SK-N-SH (cell line): ENCODE results near the gene CDH4. TPM values are rescaled to one million over a fixed set of nuclear protein-coding genes. Genes with fewer than 3 reads are reported as not detected.

Experiments
- CTCF ChIA-PET: fragments of 300-600, 350-600 bp; formaldehyde crosslinking; extraction: SDS; loops from one replicate; lab custom pipeline; 2021; lab: Yijun Ruan, JAX
- POLR2A ChIA-PET: fragments of 350-600 bp; sonication (Branson Sonifier 250); formaldehyde crosslinking; extraction: SDS; loops from one replicate; lab custom pipeline; 2020; ENCODE audit warnings: antibody characterized with exemption, inconsistent platforms; lab: Yijun Ruan, JAX
- DNase-seq: peaks from one replicate; pipeline ENCODE4 v3.0.0; 2012
- H2AFZ ChIP-seq: fragments of 200-600 bp; sonication (generic); 2 replicates; pipeline ENCODE4 v1.8.1; 2016; ENCODE audit warnings: antibody characterized with exemption, mild to moderate bottlenecking, low read depth
- H3F3A ChIP-seq: fragments of 200-600 bp; sonication (generic); replicated peaks from 2 replicates; pipeline ENCODE3; 2016; ENCODE audit warnings: antibody characterized with exemption, mild to moderate bottlenecking; ENCODE audit not compliant: insufficient read depth
- H3K27ac ChIP-seq, 2 experiments: fragments of 200-500 bp in 1 of 2; fragments of 200-600 bp in 1 of 2; sonication (Bioruptor generic) in 1 of 2; sonication (generic), shearing (Covaris generic) in 1 of 2; 2 replicates each; pipeline versions ENCODE4 v1.5.1 to v1.6.1; 2014 to 2016; ENCODE audit warnings: low read depth in 2 of 2, inconsistent platforms in 1 of 2, low read length in 1 of 2, mild to moderate bottlenecking in 1 of 2, mixed read lengths in 1 of 2
- H3K27me3 ChIP-seq: fragments of 200-600 bp; sonication (generic), shearing (Covaris generic); 2 replicates; pipeline ENCODE4 v1.6.1; 2016; ENCODE audit warnings: mixed run types; ENCODE audit not compliant: insufficient read depth
- H3K36me3 ChIP-seq, 2 experiments: fragments of 200-500 bp in 1 of 2; fragments of 200-600 bp in 1 of 2; sonication (Bioruptor generic) in 1 of 2; sonication (generic) in 1 of 2; replicated peaks in 1 of 2; 2 replicates each; pipeline versions ENCODE3 to v1.5.1; 2014 to 2016; ENCODE audit warnings: low read length in 1 of 2, mild to moderate bottlenecking in 1 of 2; ENCODE audit not compliant: insufficient read depth in 2 of 2, control insufficient read depth in 1 of 2
- H3K4me1 ChIP-seq, 2 experiments: fragments of 200-500 bp in 1 of 2; fragments of 200-600 bp in 1 of 2; sonication (Bioruptor generic) in 1 of 2; sonication (generic), shearing (Covaris generic) in 1 of 2; 2 replicates each; pipeline versions ENCODE4 v1.5.1 to v1.6.1; 2014 to 2016; ENCODE audit warnings: low read depth in 1 of 2, low read length in 1 of 2, mixed run types in 1 of 2; ENCODE audit not compliant: insufficient read depth in 2 of 2, control insufficient read depth in 1 of 2
- H3K4me2 ChIP-seq: fragments of 200-600 bp; sonication (generic), shearing (Covaris generic); 2 replicates; pipeline ENCODE4 v1.6.1; 2017; ENCODE audit warnings: mixed run types
- H3K4me3 ChIP-seq, 2 experiments: fragments of 200-500 bp in 1 of 2; fragments of 200-600 bp in 1 of 2; sonication (Bioruptor generic) in 1 of 2; sonication (generic), shearing (Covaris generic) in 1 of 2; 2 replicates each; pipeline versions ENCODE4 v1.5.1 to v1.8.1; 2014 to 2016; ENCODE audit warnings: low read depth in 2 of 2, inconsistent platforms in 1 of 2, low read length in 1 of 2, mild to moderate bottlenecking in 1 of 2, mixed read lengths in 1 of 2, moderate library complexity in 1 of 2
- H3K79me2 ChIP-seq: fragments of 200-600 bp; sonication (generic); 2 replicates; pipeline ENCODE4 v1.8.1; 2017; ENCODE audit warnings: mild to moderate bottlenecking; ENCODE audit not compliant: insufficient read depth
- H3K9ac ChIP-seq: fragments of 200-600 bp; sonication (generic); 2 replicates; pipeline ENCODE4 v1.6.1; 2017; ENCODE audit warnings: mixed run types
- H3K9me2 ChIP-seq: fragments of 200-600 bp; sonication (generic); 2 replicates; pipeline ENCODE4 v1.6.1; 2017; ENCODE audit warnings: mixed run types
- H3K9me3 ChIP-seq: fragments of 200-600 bp; sonication (generic); 2 replicates; pipeline ENCODE4 v1.6.1; 2017; ENCODE audit warnings: mixed run types, mild to moderate bottlenecking, moderate library complexity
- H4K20me1 ChIP-seq: fragments of 200-600 bp; sonication (generic); 2 replicates; pipeline ENCODE4 v1.6.1; 2017; ENCODE audit warnings: mild to moderate bottlenecking, mixed run types; ENCODE audit not compliant: insufficient read depth
- FOXM1 ChIP-seq: IDR thresholded peaks from 2 replicates; pipeline ENCODE4 v1.4.0; 2012; ENCODE audit warnings: low read depth, mild to moderate bottlenecking
- GATA2 ChIP-seq: sonication (generic); formaldehyde crosslinking; IDR thresholded peaks from 2 replicates; pipeline ENCODE4 v1.5.0; 2020; ENCODE audit warnings: mild to moderate bottlenecking, missing genetic modification reagents
- JUND ChIP-seq: IDR thresholded peaks from 2 replicates; pipeline ENCODE4 v1.4.0; 2012
- MXI1 ChIP-seq: IDR thresholded peaks from 2 replicates; pipeline ENCODE4 v1.6.1; 2012; ENCODE audit warnings: mild to moderate bottlenecking, low read depth, low read length, improper control_type of control experiment
- NFIC ChIP-seq: IDR thresholded peaks from 2 replicates; pipeline ENCODE4 v1.4.0; 2012; ENCODE audit warnings: borderline replicate concordance
- TCF12 ChIP-seq: IDR thresholded peaks from 2 replicates; pipeline ENCODE4 v1.4.0; 2012
- WGBS: methylation state at CpG from one replicate; pipeline ENCODE4 v1.1.6; 2017; ENCODE audit warnings: low lambda C conversion rate; 5-methylcytosine and 5-hydroxymethylcytosine counted together
- polyA plus RNA-seq, 3 experiments: library from polyadenylated mRNA; depleted of rRNA; stranded (reverse); fragments of >200 nt; gene quantifications; 2 replicates each; pipeline ENCODE4 v1.2.3, GENCODE V29; 2012
- TF ChIP-seq, protein P1 (sequence below): IDR thresholded peaks from 2 replicates; pipeline ENCODE4 v1.4.0; 2012; ENCODE audit warnings: low read depth, borderline replicate concordance
- TF ChIP-seq, protein P2 (sequence below): IDR thresholded peaks from 2 replicates; pipeline ENCODE4 v1.4.0; 2012; ENCODE audit warnings: low read depth
- TF ChIP-seq, protein P3 (sequence below): IDR thresholded peaks from 2 replicates; pipeline ENCODE4 v1.6.1; 2012; ENCODE audit warnings: mild to moderate bottlenecking, low read depth, low read length, moderate library complexity
- TF ChIP-seq, protein P4 (sequence below): fragments of 200-600 bp; sonication (generic); IDR thresholded peaks from 2 replicates; pipeline ENCODE4 v1.6.1; 2017; ENCODE audit warnings: antibody characterized with exemption, mild to moderate bottlenecking, moderate library complexity

Gene CDH4
- polyA plus RNA-seq, 1 of the 3 experiments (the other 2 are of a cell fraction) = not detected

DNA sequence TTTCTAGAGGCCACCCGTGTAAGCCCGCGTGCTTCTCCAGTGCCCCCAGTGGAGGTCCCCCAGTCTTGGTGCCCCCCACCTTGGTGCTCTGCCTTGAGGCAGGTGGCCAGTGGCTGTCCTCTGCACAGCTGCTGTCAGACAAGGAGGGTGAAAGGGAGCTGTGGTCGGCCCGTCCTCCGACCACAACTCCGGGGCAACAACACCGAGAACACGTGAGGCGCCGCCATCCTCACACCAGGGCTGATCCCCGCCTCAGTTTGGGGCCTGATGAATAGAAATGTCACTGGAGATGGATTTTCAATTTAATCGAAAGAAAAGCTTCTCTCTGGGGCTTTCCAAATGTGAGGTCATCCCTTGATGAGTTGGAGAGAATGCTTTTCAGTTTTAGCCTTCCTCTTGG, 304.6 kb downstream of the CDH4 start (continued):
- TF ChIP-seq, protein P1, sequence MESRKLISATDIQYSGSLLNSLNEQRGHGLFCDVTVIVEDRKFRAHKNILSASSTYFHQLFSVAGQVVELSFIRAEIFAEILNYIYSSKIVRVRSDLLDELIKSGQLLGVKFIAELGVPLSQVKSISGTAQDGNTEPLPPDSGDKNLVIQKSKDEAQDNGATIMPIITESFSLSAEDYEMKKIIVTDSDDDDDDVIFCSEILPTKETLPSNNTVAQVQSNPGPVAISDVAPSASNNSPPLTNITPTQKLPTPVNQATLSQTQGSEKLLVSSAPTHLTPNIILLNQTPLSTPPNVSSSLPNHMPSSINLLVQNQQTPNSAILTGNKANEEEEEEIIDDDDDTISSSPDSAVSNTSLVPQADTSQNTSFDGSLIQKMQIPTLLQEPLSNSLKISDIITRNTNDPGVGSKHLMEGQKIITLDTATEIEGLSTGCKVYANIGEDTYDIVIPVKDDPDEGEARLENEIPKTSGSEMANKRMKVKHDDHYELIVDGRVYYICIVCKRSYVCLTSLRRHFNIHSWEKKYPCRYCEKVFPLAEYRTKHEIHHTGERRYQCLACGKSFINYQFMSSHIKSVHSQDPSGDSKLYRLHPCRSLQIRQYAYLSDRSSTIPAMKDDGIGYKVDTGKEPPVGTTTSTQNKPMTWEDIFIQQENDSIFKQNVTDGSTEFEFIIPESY = no peak
- no peak for TF ChIP-seq JUND
- TF ChIP-seq, all 33 proteins: peak for 0

- no peaks in the 10 kb centered on the region for H3K36me3 ChIP-seq
- no peak overlapping the region for H3K27ac ChIP-seq
- no peak overlapping the region for H3K4me3 ChIP-seq
- H3K27me3 ChIP-seq = no peaks in the 10 kb centered on the region
- no peaks in the 10 kb centered on the region for H3K79me2 ChIP-seq
- CTCF ChIA-PET = no interaction called here
- H3K9me2 ChIP-seq = no peaks in the 10 kb centered on the region
- H4K20me1 ChIP-seq = no peaks in the 10 kb centered on the region
- no peak for DNase-seq
- no peak overlapping the region for H2AFZ ChIP-seq
- H3K9me3 ChIP-seq = no peaks in the 10 kb centered on the region
- no peak for TF ChIP-seq NFIC
- TF ChIP-seq, protein P2, sequence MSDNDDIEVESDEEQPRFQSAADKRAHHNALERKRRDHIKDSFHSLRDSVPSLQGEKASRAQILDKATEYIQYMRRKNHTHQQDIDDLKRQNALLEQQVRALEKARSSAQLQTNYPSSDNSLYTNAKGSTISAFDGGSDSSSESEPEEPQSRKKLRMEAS = no peak
- no peak for TF ChIP-seq TCF12
- TF ChIP-seq, protein P3, sequence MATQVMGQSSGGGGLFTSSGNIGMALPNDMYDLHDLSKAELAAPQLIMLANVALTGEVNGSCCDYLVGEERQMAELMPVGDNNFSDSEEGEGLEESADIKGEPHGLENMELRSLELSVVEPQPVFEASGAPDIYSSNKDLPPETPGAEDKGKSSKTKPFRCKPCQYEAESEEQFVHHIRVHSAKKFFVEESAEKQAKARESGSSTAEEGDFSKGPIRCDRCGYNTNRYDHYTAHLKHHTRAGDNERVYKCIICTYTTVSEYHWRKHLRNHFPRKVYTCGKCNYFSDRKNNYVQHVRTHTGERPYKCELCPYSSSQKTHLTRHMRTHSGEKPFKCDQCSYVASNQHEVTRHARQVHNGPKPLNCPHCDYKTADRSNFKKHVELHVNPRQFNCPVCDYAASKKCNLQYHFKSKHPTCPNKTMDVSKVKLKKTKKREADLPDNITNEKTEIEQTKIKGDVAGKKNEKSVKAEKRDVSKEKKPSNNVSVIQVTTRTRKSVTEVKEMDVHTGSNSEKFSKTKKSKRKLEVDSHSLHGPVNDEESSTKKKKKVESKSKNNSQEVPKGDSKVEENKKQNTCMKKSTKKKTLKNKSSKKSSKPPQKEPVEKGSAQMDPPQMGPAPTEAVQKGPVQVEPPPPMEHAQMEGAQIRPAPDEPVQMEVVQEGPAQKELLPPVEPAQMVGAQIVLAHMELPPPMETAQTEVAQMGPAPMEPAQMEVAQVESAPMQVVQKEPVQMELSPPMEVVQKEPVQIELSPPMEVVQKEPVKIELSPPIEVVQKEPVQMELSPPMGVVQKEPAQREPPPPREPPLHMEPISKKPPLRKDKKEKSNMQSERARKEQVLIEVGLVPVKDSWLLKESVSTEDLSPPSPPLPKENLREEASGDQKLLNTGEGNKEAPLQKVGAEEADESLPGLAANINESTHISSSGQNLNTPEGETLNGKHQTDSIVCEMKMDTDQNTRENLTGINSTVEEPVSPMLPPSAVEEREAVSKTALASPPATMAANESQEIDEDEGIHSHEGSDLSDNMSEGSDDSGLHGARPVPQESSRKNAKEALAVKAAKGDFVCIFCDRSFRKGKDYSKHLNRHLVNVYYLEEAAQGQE = no peak
- no peak for TF ChIP-seq FOXM1
- TF ChIP-seq MXI1 = no peak
- TF ChIP-seq GATA2 (CRISPR knock-in tag) = no peak
- TF ChIP-seq, protein P4, sequence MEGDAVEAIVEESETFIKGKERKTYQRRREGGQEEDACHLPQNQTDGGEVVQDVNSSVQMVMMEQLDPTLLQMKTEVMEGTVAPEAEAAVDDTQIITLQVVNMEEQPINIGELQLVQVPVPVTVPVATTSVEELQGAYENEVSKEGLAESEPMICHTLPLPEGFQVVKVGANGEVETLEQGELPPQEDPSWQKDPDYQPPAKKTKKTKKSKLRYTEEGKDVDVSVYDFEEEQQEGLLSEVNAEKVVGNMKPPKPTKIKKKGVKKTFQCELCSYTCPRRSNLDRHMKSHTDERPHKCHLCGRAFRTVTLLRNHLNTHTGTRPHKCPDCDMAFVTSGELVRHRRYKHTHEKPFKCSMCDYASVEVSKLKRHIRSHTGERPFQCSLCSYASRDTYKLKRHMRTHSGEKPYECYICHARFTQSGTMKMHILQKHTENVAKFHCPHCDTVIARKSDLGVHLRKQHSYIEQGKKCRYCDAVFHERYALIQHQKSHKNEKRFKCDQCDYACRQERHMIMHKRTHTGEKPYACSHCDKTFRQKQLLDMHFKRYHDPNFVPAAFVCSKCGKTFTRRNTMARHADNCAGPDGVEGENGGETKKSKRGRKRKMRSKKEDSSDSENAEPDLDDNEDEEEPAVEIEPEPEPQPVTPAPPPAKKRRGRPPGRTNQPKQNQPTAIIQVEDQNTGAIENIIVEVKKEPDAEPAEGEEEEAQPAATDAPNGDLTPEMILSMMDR = no peak
- TF ChIP-seq, all 33 proteins: peak for 0
- H3K9ac ChIP-seq = no peak overlapping the region
- H3K4me1 ChIP-seq = no peaks in the 10 kb centered on the region
- 70% methylated on average over 17 of the region's 17 CpGs for WGBS
- H3F3A ChIP-seq = no peaks in the 10 kb centered on the region
- no peak overlapping the region for H3K4me2 ChIP-seq
- POLR2A ChIA-PET = no interaction called here
Measured at GRCh38 chr20:61557621-61558020, 305.6 kb downstream of the CDH4 start.
